GM12873 (cell line): ENCODE measurements around the gene DLL3.

Experiments used
- CTCF ChIP-seq: IDR thresholded peaks from 2 replicates; pipeline ENCODE4 v1.5.1; 2012; ENCODE audit warnings: low read depth, mild to moderate bottlenecking, moderate library complexity, low read length, control low read depth; ENCODE audit not compliant: insufficient read depth; ENCODE audit errors: missing control alignments

Gene DLL3

GRCh38 chr19:39514840-39515550 lies 16.2 kb downstream of the DLL3 start, which contains the start of gene SELENOV:
SELENOV (plus strand) TSS chr19:39515139; CDS start chr19:39515213, 74 bp downstream.
- TF ChIP-seq CTCF = no peak

- no peak for TF ChIP-seq CTCF
Measured at GRCh38 chr19:39515551-39516191, 16.9 kb downstream of the DLL3 start.

GRCh38 chr19:39516270-39516669 lies 17.5 kb downstream of the DLL3 start:
- no peak for TF ChIP-seq CTCF

GRCh38 chr19:39517432-39517831 lies 18.7 kb downstream of the DLL3 start:
- TF ChIP-seq CTCF = no peak

GRCh38 chr19:39518458-39518857 lies 19.7 kb downstream of the DLL3 start:
- TF ChIP-seq CTCF = no peak

GRCh38 chr19:39518975-39519374 lies 20.2 kb downstream of the DLL3 start:
- no peak for TF ChIP-seq CTCF

- no peak for TF ChIP-seq CTCF
Measured at GRCh38 chr19:39520541-39521484, 22.1 kb downstream of the DLL3 start.
